Measurements from ENCODE around the gene PPFIBP1. TPM values are rescaled to one million over a fixed set of nuclear protein-coding genes. Genes with fewer than 3 reads are reported as not detected.
"Not testable (repeated sequence)": the region's sequence is repeated elsewhere in the genome, so short reads cannot be mapped to it uniquely, and the experiment has no call there.

Gene PPFIBP1
- total RNA-seq, 2 donors from 2014 or later, result 63.9 to 67.5 TPM

DNA sequence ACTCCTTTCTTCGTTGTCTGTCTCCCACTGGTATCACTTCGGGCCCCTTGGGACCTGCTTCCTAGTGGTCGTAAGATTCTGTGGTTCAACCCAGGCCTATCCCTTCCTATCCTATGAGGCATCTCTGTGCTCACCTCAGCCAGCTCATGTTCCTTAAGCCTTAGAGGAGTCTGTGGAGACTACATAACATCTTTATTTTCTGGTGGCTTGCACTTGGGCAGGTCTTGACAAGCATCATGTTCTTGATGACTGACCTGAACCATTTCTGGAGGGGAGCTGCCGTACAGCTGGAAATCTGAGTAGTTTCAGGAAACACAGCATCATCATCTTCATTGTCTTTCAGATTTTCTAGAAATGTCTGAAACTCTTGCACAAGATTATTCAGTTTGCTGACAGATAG, 69.3 kb downstream of the PPFIBP1 start:
- TF ChIP-seq, protein P1, sequence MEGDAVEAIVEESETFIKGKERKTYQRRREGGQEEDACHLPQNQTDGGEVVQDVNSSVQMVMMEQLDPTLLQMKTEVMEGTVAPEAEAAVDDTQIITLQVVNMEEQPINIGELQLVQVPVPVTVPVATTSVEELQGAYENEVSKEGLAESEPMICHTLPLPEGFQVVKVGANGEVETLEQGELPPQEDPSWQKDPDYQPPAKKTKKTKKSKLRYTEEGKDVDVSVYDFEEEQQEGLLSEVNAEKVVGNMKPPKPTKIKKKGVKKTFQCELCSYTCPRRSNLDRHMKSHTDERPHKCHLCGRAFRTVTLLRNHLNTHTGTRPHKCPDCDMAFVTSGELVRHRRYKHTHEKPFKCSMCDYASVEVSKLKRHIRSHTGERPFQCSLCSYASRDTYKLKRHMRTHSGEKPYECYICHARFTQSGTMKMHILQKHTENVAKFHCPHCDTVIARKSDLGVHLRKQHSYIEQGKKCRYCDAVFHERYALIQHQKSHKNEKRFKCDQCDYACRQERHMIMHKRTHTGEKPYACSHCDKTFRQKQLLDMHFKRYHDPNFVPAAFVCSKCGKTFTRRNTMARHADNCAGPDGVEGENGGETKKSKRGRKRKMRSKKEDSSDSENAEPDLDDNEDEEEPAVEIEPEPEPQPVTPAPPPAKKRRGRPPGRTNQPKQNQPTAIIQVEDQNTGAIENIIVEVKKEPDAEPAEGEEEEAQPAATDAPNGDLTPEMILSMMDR (IDR thresholded peaks at IDR 0.05), result no peak
- no peak for TF ChIP-seq POLR2A (IDR thresholded peaks at IDR 0.05)
- H3K36me3 ChIP-seq (replicated peaks in 1 of 2; ENCODE audit: insufficient read depth in 1 of 2, low read depth in 2 of 2), result no peaks in the 10 kb centered on the region
- no peaks in the 10 kb centered on the region for H3K27me3 ChIP-seq
- WGBS, 2 donors, result 94 to 97% methylated on average over 4 of the region's 4 CpGs
- ATAC-seq, result no peak
- DNase-seq, result no peak
- intact Hi-C loops (cut with DNase I), result no loop called here
- no peak overlapping the region for H3K4me3 ChIP-seq
- no peak overlapping the region for H3K27ac ChIP-seq
- no peaks in the 10 kb centered on the region for H3K9me3 ChIP-seq
- peaks cover 6% of the 10 kb centered on the region for H3K4me1 ChIP-seq

GRCh38 chr12:27595231-27595642, 71.2 kb downstream of the PPFIBP1 start:
- peaks cover 10% of the 10 kb centered on the region for H3K4me1 ChIP-seq
- TF ChIP-seq, protein P1 (IDR thresholded peaks at IDR 0.05), result no peak
- no peak for TF ChIP-seq POLR2A (IDR thresholded peaks at IDR 0.05)
- no peaks in the 10 kb centered on the region for H3K27me3 ChIP-seq
- no peak overlapping the region for H3K4me3 ChIP-seq
- H3K36me3 ChIP-seq (replicated peaks in 1 of 2; ENCODE audit: insufficient read depth in 1 of 2, low read depth in 2 of 2), result no peaks in the 10 kb centered on the region
- peak; percentile 68 for ATAC-seq
- 72 to 76% methylated on average over 16 of the region's 16 CpGs for WGBS, 2 donors
- H3K9me3 ChIP-seq, result no peaks in the 10 kb centered on the region
- peak; percentile 24 to 73 (median 42) for DNase-seq
- H3K27ac ChIP-seq, result no peak overlapping the region
- intact Hi-C loops (cut with DNase I), result no loop called here

DNA sequence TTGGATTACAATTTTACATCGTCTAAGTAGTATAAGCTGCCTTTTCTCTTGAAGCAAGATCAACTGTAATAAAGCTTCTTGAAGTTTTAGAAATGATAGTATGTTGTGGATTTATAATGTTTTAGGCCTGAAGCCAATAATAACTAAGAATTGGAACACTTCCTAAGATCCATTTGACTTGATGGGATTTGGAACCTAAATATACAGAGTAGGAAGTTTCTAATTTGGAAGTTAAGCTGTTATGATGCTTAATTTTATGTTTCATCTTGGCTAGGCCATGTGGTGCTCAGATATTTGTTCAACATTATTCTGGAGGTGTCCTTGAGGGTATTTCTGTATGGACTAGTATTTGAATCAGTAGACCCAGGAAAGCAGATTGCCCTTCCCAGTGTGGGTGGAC, 74.9 kb downstream of the PPFIBP1 start:
- H3K36me3 ChIP-seq (replicated peaks in 1 of 2; ENCODE audit: insufficient read depth in 1 of 2, low read depth in 2 of 2); H3K4me3 ChIP-seq; intact Hi-C loops (cut with DNase I); H3K9me3 ChIP-seq; H3K27ac ChIP-seq; H3K27me3 ChIP-seq; DNase-seq; ATAC-seq; H3K4me1 ChIP-seq: not testable (repeated sequence)
- WGBS, 2 donors, result 75 to 100% methylated on average over 1 of the region's 1 CpG

GRCh38 chr12:27601056-27601828, 77.2 kb downstream of the PPFIBP1 start:
- peaks cover 12% of the 10 kb centered on the region for H3K4me1 ChIP-seq
- 47 to 58% methylated on average over 5 of the region's 5 CpGs for WGBS, 2 donors
- DNase-seq; H3K27me3 ChIP-seq; H3K36me3 ChIP-seq (replicated peaks in 1 of 2; ENCODE audit: insufficient read depth in 1 of 2, low read depth in 2 of 2); H3K9me3 ChIP-seq; intact Hi-C loops (cut with DNase I); H3K4me3 ChIP-seq; ATAC-seq: not testable (repeated sequence)
- H3K27ac ChIP-seq, result peak overlapping the region in 2 of 4 donors; percentile 12 to 27

DNA sequence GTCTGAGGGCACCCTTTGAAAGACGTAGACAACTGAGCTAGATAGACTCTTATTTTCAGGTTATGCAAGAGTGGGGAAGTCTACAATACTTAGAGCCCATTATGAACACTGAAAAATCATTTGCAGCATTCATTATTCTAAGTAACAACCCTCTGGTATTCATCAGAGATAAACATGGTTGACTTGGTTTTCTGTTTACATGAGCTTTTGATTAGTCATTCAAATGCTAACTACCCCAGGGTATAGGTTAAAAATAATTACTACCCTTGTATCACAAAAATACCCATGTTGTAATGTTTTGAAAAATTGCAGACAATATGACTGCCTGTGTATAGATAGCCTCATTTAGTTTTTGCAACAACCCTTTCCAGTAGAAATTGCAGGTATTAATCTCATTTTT, 78.5 kb downstream of the PPFIBP1 start:
- no peak overlapping the region for H3K27ac ChIP-seq
- WGBS, 2 donors, result 69 to 84% methylated on average over 1 of the region's 1 CpG
- intact Hi-C loops (cut with DNase I), result no loop called here
- ATAC-seq, result no peak
- H3K4me1 ChIP-seq, result peaks cover 24% of the 10 kb centered on the region
- no peaks in the 10 kb centered on the region for H3K36me3 ChIP-seq (replicated peaks in 1 of 2; ENCODE audit: insufficient read depth in 1 of 2, low read depth in 2 of 2)
- no peaks in the 10 kb centered on the region for H3K9me3 ChIP-seq
- H3K27me3 ChIP-seq, result no peaks in the 10 kb centered on the region
- DNase-seq, result no peak
- H3K4me3 ChIP-seq, result no peak overlapping the region
- no peak for TF ChIP-seq POLR2A (IDR thresholded peaks at IDR 0.05)
- TF ChIP-seq, protein P1 (IDR thresholded peaks at IDR 0.05), result no peak

GRCh38 chr12:27604431-27604830, 80.4 kb downstream of the PPFIBP1 start:
- TF ChIP-seq, protein P1 (IDR thresholded peaks at IDR 0.05), result no peak
- no peak for TF ChIP-seq POLR2A (IDR thresholded peaks at IDR 0.05)
- DNase-seq, result no peak
- intact Hi-C loops (cut with DNase I), result no loop called here
- Histone ChIP-seq H3K27ac (no peak overlapping the region), H3K27me3 (no peaks in the 10 kb centered on the region), H3K9me3 (no peaks in the 10 kb centered on the region), H3K4me1 (peaks cover 23% of the 10 kb centered on the region), H3K36me3 (replicated peaks in 1 of 2; ENCODE audit: insufficient read depth in 1 of 2, low read depth in 2 of 2) (no peaks in the 10 kb centered on the region), H3K4me3 (no peak overlapping the region)
- no peak for ATAC-seq
- 92 to 94% methylated on average over 3 of the region's 3 CpGs for WGBS, 2 donors
